Heart left ventricle (tissue), 16 donors: ENCODE results near the gene ANKZF1. TPM values are rescaled to one million over a fixed set of nuclear protein-coding genes. Genes with fewer than 3 reads are reported as not detected.

Experiments
- ATAC-seq, 4 donors: fragments of 200-7000 bp; cut with Tn5 transposase; one replicate each; pipeline ENCODE4 v1.9.1; 2020 to 2022; ENCODE audit warnings: moderate library complexity in 4 of 4, mild to moderate bottlenecking in 3 of 4, moderate number of reproducible peaks in 1 of 4
- DNase-seq, 5 donors: peaks; one replicate each; pipeline ENCODE4 v3.0.0-alpha.2; 2020
- H3K27ac ChIP-seq, 12 donors: fragments of 200-600 bp; sonication (generic) in 4 of 12; one replicate each; pipeline versions ENCODE4 v1.5.0 to v1.8.0; 2016 to 2022; ENCODE audit warnings: mild to moderate bottlenecking in 2 of 12
- H3K27me3 ChIP-seq, 9 donors: fragments of 200-600 bp; sonication (generic) in 2 of 9; one replicate each; pipeline versions ENCODE4 v1.5.1 to v1.8.0; 2016 to 2022; ENCODE audit warnings: mild to moderate bottlenecking in 3 of 9
- H3K36me3 ChIP-seq, 9 donors: fragments of 200-600 bp; sonication (generic) in 2 of 9; one replicate each; pipeline versions ENCODE4 v1.5.0 to v1.8.0; 2018 to 2022; ENCODE audit warnings: mild to moderate bottlenecking in 2 of 9
- H3K4me1 ChIP-seq, 12 donors: fragments of 200-600 bp; sonication (generic) in 4 of 12; one replicate each; pipeline versions ENCODE4 v1.5.0 to v1.8.0; 2016 to 2022; ENCODE audit warnings: mild to moderate bottlenecking in 3 of 12
- H3K4me3 ChIP-seq, 12 donors: fragments of 200-600 bp; sonication (generic) in 4 of 12; one replicate each; pipeline versions ENCODE4 v1.5.0 to v1.8.0; 2017 to 2022; ENCODE audit warnings: mild to moderate bottlenecking in 9 of 12, moderate library complexity in 4 of 12
- H3K9me3 ChIP-seq, 12 donors: fragments of 200-600 bp; sonication (generic) in 4 of 12; one replicate each; pipeline versions ENCODE4 v1.5.0 to v1.8.0; 2016 to 2022; ENCODE audit warnings: mild to moderate bottlenecking in 1 of 12
- POLR2A ChIP-seq, 2 donors: fragments of 450-650 bp; IDR thresholded peaks; one replicate each; pipeline ENCODE4 v1.6.1; 2017; ENCODE audit warnings: antibody characterized with exemption in 2 of 2, mild to moderate bottlenecking in 2 of 2, moderate library complexity in 2 of 2
- whole genome bisulfite sequencing, 4 donors: extraction: QIAGEN DNeasy Blood & Tissue Kit in 2 of 4; methylation state at CpG; one replicate each; pipeline versions ENCODE4 v1.1.5 to v1.1.7; 2013 to 2018; 5-methylcytosine and 5-hydroxymethylcytosine counted together
- intact Hi-C, 10 donors: fragments of 100-400 bp; cut with DNase I; formaldehyde crosslinking; loops; one replicate each; pipeline versions ENCODE4 v1.11.1 to v1.14.2; 2022
- polyA plus RNA-seq, 2 donors: library from polyadenylated mRNA; stranded (reverse); fragments of 200-250 nt; gene quantifications; one replicate each; pipeline ENCODE4 v1.2.3, GENCODE V29; 2013
- total RNA-seq, 9 donors: library from RNA; depleted of rRNA in 2 of 9; stranded (reverse); fragments of >200 nt in 2 of 9; fragmentation: NEBNext Ultra II Directional in 3 of 9; extraction: Animal tissue kit (Norgen Biotek cat#: 25700) in 3 of 9; gene quantifications; one replicate each; pipeline versions ENCODE4 v1.1.0 to v1.2.4, GENCODE V29; 2016 to 2023
- TF ChIP-seq, protein P1 (sequence below), 12 donors: fragments of 200-600 bp; sonication (generic) in 4 of 12; IDR thresholded peaks; one replicate each; pipeline versions ENCODE4 v1.5.0 to v1.8.0; 2018 to 2022; ENCODE audit warnings: antibody characterized with exemption in 12 of 12, mild to moderate bottlenecking in 5 of 12
- donor health status: ischemic (EF 13 %, LVEDD 7.1; RV severe dilation, severe dysfunction).
- donor health status: healthy with polysubstance abuse.
- donor health status: DM: no; HTN: yes; CAD: no.
- donor health status: DM: no; HTN: no; CAD: no.
- donor health status: ischemic (EF 25% LVEDD 6.9; RV normal size, moderate dysfunction).
- donor health status: ischemic (EF 25% LVEDD 5.7; RV mildly dilated, moderate dysfunction).
- donor health status: healthy.
- donor health status: DM: yes; HTN: yes; CAD: no.
- donor health status: ischemic (EF 35%, LVEDD 5.7; RV mildly dilated, moderate dysfunction).
- donor health status: nonischemic (EF 11% LVEDD 7.7; RV severe dilation, severe dysfunction).
- donor health status: DM: yes; HTN: yes; CAD: no.
- donor health status: PGD.
- donor health status: ischemic (EF 29% LVEDD 5.4; RV normal size, mild dysfunction).
- donor health status: nonischemic (EF 23%, LVEDD 6.1; RV moderate dilation, normal function).

Gene ANKZF1
- total and polyA plus RNA-seq, 11 donors, result 14.0 to 36.8 (median 26.3) TPM

DNA sequence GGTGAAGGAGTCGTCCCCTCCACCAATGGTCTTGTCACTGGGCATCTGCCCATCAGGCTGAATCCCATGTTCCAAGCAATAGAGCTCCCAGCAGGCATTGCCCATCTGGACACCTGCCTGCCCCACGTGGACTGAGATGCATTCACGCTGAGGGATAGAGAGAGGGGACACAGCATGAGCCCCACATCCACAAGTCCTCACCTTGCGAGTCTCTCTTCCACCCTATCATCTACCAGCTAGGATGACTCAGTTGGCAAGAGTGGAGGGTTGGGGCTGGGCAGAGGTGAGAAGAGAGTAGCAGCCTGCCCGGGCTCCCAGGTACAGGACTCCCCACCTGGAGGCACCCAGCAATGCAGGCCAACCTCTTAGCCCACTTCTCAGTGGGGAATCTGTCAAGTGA lies 22.5 kb downstream of the ANKZF1 start:
- Histone ChIP-seq H3K27me3 (peaks cover 0 to 10% (median 0%) of the 10 kb centered on the region in 9 donors), H3K36me3 (peaks cover 0 to 41% (median 25%) of the 10 kb centered on the region in 9 donors), H3K9me3 (no peaks in the 10 kb centered on the region), H3K27ac (peak overlapping the region in 10 of 12 donors; percentile 82 to 91 (median 87)), H3K4me3 (peak overlapping the region in 9 of 12 donors; percentile 60 to 92 (median 78)), H3K4me1 (peaks cover 6 to 76% (median 45%) of the 10 kb centered on the region in 12 donors)
- DNase-seq (peak in 1 of 5 donors; percentile 33), ATAC-seq (no peak)
- intact Hi-C loops, result loop anchor here in 1 of 10 donors (2.0 kb wide), 1 partner anchor 27 kb away; the partner anchor contains the start of gene DNAJB2
- WGBS, 4 donors, result 56 to 60% (median 57%) methylated on average over 5 of the region's 5 CpGs
- TF ChIP-seq POLR2A (IDR thresholded peaks at IDR 0.05), result no peak
- TF ChIP-seq, protein P1, sequence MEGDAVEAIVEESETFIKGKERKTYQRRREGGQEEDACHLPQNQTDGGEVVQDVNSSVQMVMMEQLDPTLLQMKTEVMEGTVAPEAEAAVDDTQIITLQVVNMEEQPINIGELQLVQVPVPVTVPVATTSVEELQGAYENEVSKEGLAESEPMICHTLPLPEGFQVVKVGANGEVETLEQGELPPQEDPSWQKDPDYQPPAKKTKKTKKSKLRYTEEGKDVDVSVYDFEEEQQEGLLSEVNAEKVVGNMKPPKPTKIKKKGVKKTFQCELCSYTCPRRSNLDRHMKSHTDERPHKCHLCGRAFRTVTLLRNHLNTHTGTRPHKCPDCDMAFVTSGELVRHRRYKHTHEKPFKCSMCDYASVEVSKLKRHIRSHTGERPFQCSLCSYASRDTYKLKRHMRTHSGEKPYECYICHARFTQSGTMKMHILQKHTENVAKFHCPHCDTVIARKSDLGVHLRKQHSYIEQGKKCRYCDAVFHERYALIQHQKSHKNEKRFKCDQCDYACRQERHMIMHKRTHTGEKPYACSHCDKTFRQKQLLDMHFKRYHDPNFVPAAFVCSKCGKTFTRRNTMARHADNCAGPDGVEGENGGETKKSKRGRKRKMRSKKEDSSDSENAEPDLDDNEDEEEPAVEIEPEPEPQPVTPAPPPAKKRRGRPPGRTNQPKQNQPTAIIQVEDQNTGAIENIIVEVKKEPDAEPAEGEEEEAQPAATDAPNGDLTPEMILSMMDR (IDR thresholded peaks at IDR 0.05), result no peak

DNA sequence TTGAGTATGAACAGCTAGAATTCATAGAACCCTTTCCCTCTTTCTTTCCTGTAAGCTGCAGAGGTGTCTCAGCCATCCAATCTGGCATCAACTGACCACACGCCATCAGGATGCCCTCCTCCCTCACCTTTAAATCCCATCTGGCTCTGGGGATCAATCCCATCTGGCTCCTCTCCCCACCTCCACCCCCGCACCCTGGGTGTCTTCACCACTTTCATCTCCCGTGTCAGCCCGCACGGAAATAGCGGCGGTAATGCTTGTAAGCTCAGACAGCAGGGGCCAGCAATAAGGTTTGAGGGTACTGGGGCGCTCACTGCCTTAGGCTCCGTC lies 22.9 kb downstream of the ANKZF1 start:
- Histone ChIP-seq H3K4me1 (peaks cover 6 to 71% (median 44%) of the 10 kb centered on the region in 12 donors), H3K4me3 (peak overlapping the region; percentile 54 to 92 (median 74)), H3K27ac (peak overlapping the region; percentile 7 to 91 (median 87)), H3K9me3 (no peaks in the 10 kb centered on the region), H3K36me3 (peaks cover 0 to 37% (median 20%) of the 10 kb centered on the region in 9 donors), H3K27me3 (peaks cover 0 to 13% (median 0%) of the 10 kb centered on the region in 9 donors)
- intact Hi-C loops, result loop anchor here in 1 of 10 donors (2.0 kb wide), 1 partner anchor 26 kb away; the partner anchor contains the start of gene DNAJB2
- 11 to 18% (median 14%) methylated on average over 9 of the region's 9 CpGs for WGBS, 4 donors
- TF ChIP-seq, protein P1 (IDR thresholded peaks at IDR 0.05), result no peak
- no peak for TF ChIP-seq POLR2A (IDR thresholded peaks at IDR 0.05)
- ATAC-seq (no peak), DNase-seq (no peak)

DNA sequence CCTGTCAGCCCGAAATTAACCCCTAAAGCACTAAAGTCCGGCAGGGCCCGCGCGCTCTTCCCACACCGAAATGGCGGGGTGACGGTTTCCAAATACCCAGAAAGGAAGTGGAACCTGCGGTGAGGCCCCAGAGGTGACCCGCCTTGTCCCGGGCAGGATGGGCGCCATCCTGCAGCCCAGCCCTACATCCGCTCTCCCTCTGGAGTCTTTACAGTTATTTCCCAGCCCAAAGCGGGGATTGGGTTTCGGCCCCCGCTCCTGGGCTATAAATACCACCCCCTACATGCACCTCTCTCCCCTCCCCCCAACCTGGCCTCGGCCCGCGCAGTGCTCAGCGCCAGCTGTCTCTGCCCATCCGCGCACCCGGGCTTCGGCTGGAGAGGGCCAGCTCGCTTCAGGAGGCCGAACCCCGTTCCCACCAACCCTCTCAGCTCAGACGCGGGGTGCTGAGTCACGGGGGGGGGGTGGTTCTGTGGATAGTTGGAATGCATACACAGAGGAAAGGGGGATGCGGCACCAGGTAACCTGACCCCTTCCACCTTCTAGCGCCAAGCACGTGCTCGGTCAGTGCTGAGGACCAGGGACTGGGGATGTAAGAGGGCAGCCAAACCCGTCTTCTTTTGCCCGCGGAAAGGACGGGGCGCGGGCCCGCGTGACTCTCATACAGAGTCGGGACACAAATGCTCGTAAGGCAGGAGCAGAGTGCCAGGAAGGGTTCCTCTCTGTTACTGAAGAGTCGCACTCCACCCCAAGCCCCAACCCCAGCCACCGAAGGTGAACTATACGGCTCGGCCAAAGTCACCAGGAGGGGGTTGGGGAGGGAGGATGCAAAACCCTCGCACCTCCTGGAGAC lies 23.5 kb downstream of the ANKZF1 start, which contains the start of gene TUBA4B:
Gene TUBA4B (plus strand): TSS at position 344 of the 853 bp plus-strand sequence. CDS start 165 bp downstream, at position 509.
- peak; percentile 43 to 75 (median 48) for DNase-seq
- H3K4me1 ChIP-seq, result peaks cover 6 to 65% (median 44%) of the 10 kb centered on the region in 12 donors

More for the DNA sequence above, 23.5 kb downstream of the ANKZF1 start, which contains the start of gene TUBA4B:
- peak; percentile 4 to 59 (median 31) for ATAC-seq
- H3K9me3 ChIP-seq, result no peaks in the 10 kb centered on the region
- peak within 1 kb of the TSS; percentile 54 to 92 (median 74) for H3K4me3 ChIP-seq
- H3K36me3 ChIP-seq, result peaks cover 0 to 31% (median 16%) of the 10 kb centered on the region in 9 donors
- 2% methylated on average over 40 to 49 of the region's 49 CpGs for WGBS, 4 donors
- no peak for TF ChIP-seq POLR2A (IDR thresholded peaks at IDR 0.05)
- TF ChIP-seq, protein P1 (IDR thresholded peaks at IDR 0.05), result no peak
- intact Hi-C loops, result loop anchor here in 1 of 10 donors (2.0 kb wide), 1 partner anchor 26 kb away; the partner anchor contains the start of gene DNAJB2
- peak within 1 kb of the TSS; percentile 7 to 91 (median 87) for H3K27ac ChIP-seq
- H3K27me3 ChIP-seq, result peaks cover 0 to 19% (median 0%) of the 10 kb centered on the region in 9 donors
